ENCODE data around the gene COL23A1.

COL23A1 gene

DNA sequence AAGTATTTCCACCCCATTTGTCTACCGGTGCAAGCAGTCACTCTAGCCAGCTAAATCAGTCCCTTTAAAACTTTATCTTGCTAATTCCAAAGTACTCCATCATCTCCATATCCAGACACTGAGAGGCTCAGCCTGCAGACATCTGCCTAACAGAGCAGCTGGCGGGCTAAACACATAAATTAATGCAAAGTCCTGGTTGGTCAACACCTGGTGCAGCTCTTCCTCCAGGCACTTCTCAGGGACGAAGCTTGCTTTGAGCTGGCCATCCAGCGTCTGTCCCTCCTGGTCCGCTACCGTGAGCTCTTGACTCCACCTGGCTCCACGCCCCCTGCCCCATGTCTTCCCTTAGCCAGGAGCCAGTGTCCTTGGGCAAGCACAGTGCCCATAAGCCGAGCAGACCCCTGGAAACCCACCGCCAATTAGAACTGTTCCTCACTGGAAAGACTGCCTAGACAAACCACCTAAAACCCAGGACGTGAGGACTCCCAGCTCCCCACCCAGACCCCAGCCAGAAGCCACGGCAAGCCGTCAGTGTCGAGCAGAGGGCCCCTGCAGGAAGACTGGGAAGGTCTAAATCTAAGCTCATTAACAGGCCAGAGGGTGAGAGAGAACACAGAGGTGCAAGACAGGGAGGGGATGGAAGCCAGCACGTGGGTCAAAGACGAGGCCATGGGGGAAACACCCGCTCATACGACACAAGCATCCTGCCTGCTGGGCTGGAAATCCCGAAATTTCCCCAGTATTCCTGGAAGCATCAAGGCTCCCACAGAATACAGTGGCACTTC lies 120.0 kb downstream of the COL23A1 start:
- peak in 1 of 2 experiments; percentile 16 for DNase-seq

DNA sequence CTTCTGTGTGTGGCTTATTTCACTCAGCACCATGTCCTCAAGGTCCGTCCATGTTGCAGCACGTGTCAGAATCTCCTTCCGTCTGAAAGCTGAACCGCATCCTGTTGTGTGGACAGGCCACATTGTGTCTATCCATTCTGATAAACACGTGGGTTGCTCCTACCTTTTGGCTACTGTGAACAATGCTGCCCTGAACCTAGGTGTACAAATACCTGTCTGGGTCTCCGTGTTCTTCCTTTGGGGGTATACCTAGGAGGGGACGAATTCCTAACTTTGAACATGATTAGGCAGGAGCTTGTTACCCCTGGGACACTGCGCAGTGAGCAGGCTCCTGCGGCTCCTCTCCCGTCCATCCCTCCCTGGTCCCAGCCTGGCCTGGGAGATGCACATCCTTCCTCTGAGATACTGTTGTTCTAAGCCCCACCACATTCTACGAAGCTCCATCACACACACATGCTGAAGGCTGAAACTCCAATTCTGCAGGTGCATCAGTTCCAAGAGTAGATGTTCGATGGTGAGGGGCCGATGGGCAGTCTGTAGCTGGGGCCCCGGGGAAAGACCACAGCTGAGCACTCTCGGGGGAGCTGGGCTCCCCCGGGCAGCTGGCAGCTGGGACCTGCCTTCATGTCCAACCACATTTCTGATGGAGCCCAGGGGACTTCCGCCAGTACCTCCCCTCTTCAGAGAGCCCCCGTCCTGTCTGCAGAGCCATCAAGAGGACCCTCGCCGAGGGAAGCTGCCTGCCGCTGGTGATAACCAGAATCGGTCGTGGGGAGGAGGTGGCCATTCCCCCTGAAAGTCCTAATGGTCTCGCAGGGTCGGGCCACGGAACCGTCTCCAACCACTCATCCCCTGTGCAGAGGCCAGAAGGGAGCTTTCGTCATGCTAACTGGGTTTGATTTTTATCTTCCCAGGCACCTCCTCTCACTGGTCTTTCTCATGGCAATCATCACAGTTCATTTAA lies 120.9 kb downstream of the COL23A1 start:
- no peak for DNase-seq

- DNase-seq: no peak
Measured at GRCh38 chr5:178468196-178468685, 122.0 kb downstream of the COL23A1 start.

DNA sequence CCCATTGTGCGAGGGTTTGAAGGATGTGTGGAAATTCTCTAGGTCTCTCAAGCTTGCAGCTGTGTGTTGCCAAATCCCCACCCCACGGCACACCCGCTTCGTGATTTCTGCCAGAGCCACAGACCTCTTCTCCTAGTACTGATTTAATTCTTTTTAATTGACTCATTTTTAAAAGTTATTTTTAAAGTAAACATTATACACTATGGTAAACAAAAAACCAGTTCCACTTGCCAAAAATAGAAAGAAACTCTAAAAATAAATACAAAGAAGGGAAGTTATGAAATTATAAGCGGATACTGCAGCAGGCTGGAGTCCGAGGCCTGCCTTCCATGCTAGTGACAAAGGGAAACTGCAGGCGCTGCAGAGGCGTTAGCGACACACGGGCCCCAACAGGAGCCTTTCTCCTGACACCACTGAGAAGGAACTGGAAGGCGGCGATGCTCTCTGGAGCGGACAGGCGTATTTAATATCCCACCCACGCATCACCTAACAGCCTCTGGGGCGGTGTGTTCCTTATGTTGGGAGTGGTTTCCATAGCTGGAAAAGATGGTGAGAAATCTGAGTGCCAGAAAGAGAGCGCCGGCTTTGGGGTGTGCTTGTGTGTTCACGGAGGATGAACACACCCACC lies 122.5 kb downstream of the COL23A1 start:
- no peak for DNase-seq

DNA sequence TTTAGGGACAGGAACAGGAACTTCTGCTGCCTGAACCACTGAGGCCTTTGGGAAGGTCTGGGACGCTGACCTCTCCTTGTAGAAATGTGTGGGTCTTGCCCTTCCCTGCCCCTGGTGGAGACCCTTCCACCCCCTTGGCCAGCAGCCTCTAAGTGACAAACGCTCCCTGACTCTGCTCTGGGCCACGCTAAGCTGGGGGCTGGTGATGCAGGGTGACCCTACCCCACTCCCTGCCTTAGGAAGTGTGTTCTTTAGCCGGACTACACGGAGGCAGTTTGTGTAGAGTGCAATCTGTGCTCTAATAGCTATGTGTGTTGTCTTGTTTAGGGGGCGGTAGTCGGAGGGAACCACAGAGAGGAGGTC lies 123.0 kb downstream of the COL23A1 start:
- DNase-seq: no peak

DNA sequence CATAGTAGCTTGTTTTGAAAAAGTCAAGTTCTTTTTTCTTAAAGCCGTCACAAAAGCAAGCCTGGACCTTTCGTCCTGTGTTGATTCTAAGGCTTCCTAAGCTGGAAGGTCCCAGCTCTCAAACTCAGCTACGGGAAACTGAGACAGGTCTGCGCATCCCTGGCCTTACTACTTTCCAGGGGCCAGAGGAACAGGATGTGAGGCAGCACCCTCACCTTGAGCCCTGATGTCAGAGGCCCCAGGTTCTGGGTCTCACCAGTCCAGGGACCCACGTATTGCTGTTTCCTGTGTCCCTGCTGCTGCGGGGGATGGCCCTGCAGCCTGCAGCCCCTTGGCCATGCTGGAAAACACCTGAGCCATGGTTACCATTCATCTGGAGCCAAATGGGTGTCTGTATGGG lies 123.9 kb downstream of the COL23A1 start:
- DNase-seq: no peak

- no peak for DNase-seq
Measured at GRCh38 chr5:178465861-178466288, 124.3 kb downstream of the COL23A1 start.

DNA sequence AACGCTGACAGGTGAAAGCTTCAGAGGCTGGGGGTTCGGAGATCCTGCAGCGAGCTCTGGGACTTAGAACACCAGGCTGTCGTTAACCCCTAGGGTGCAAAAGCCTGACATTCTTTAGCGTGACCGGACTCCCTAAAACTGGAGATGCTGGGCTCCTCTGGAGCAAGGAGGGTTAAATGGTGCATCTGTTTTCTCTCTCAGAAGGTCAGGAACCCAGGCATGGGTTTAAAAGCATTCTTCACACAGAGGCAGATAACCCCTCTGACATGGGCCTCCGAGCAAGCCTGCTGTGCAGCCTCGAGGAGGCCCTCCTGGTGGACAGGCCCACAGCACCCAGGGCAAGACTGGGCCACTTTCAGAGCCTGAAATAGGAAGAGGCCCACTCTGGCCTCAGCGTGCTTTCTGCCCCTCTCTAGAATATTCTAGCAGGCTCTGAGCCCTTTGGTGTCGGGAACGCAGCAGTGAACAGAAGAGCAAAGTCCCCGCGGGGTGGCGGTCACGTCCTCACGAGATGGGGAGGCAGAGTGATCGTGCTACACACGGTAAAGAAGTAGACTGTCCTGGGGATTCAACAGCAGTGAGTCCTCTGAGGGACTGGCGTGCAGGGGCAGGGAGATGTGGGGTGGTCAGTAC lies 124.8 kb downstream of the COL23A1 start:
- no peak for DNase-seq

DNA sequence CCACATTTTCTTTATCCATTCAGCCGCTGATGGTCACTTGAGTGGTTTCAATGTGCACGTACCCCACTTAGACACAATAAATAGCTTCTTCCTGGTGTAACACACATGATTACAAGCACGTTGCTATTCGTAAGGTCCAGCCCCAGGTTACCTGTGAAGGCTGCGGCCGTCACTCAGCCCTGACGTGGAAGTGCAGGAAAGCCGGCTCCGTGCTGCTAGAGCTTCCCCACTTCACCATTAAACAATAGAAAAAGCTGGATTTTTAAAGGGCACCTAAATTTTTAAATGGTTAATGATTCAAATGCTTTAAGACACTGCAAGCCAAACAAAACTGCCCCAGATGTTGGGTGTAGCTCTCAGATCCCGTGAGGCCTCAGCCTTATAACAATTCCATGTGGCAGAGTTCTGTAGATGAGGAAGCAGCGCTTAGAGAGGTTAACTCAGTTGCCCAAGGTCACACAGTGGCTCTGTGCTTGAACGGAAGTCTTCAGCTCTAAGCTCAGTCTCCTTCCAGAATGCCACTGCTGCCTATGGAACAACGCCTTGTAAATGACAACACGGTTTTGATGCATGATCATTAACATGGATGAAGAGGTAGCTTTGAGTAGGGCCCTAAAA lies 125.7 kb downstream of the COL23A1 start:
- DNase-seq: no peak

GRCh38 chr5:178463321-178464155 lies 126.7 kb downstream of the COL23A1 start:
- no peak for DNase-seq

GRCh38 chr5:178462816-178463215 lies 127.4 kb downstream of the COL23A1 start:
- DNase-seq: no peak

DNA sequence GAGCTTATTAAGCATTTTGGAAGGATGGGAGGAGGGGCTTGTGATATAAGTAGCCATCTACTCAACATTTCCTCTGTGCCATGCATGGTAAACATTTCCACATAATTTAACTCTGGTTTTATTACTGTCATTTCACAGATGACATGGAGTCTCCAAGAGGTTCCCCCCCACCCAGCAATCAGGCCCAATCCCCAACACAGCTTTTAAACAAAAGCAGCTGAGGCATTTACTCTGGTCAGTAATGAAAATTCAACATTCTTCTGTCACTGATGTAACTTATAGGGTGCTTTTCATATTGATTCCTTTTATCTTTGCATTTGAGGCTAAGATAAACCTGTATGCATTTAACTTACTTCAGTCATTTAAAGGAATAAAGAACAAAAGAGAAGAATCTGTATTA lies 128.1 kb downstream of the COL23A1 start:
- no peak for DNase-seq

DNA sequence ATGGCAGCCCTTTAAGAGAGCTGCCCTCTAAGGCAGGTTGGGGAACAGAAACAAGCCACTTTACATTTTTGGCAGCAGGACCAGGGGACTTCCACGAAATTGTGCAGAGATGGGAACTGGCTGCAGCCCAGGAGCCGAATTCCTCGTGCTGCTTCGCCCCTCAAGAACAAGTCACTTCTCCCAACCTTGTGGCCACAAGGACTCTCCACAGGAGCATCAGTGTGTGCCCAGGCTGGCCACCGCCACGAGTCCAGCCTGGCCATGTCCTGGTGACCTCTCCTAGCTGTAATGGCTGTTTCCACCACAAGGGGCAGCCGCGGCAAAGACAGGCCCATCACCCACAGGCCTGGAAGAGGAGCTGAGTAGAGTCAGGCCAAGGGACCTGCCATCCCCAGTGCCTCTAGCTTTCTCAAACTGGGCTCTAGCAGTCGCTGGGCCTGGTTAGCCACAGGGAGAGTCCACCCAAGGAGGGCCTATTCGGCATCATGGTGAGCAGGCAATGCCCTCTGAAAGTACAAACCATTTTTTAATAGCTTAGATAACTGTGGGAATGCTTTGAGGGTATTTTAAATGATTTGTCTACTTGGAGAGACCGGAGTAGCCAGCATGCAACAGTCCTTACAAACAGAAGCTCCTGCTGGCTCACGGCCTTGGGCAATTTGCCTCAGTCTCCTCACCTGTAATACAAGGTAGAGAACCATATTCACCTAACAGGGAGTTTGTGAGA lies 129.0 kb downstream of the COL23A1 start:
- peak in 1 of 2 experiments; percentile 40 for DNase-seq

GRCh38 chr5:178460598-178460997 lies 129.6 kb downstream of the COL23A1 start:
- no peak for DNase-seq

GRCh38 chr5:178460174-178460573 lies 130.0 kb downstream of the COL23A1 start:
- no peak for DNase-seq

DNA sequence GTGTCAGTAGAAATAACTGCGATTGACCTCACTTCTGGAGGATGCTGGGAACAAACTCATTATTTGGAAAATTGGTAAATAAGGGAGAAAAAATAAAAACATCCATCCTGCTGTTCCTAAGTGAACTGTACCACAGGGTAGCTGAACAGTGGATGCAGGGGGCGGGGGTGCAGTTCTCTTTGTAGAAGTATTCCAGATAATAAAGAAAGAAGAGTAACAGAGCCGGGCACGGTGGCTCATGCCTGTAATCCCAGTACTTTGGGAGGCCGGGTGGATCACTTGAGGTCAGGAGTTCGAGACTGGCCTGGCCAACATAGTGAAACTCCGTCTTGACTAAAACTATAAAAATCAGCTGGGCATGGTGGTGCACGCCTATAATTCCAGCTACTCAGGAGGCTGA lies 132.1 kb downstream of the COL23A1 start:
- no peak for DNase-seq

- DNase-seq: no peak
Measured at GRCh38 chr5:178457471-178457870, 132.7 kb downstream of the COL23A1 start.

- DNase-seq: no peak
Measured at GRCh38 chr5:178455480-178455835, 134.7 kb downstream of the COL23A1 start.

- no peak for DNase-seq
Measured at GRCh38 chr5:178454821-178455479, 135.2 kb downstream of the COL23A1 start.

- no peak for DNase-seq
Measured at GRCh38 chr5:178454303-178454702, 135.9 kb downstream of the COL23A1 start.

Measured in NCI-H526 (cell line).